H1 (cell line): ENCODE data around the gene PRR23B. TPM values are rescaled to one million over a fixed set of nuclear protein-coding genes. Genes with fewer than 3 reads are reported as not detected.

ENCODE experiments used
- BRCA1 ChIP-seq: IDR thresholded peaks from 2 replicates; pipeline ENCODE4 v1.6.1; 2012; ENCODE audit warnings: low read depth, low read length, improper control_type of control experiment
- CHD7 ChIP-seq: fragments of 300-600 bp; sonication (generic); IDR thresholded peaks from 2 replicates; pipeline ENCODE4 v1.7.1; 2012; ENCODE audit warnings: low read length, moderate library complexity, mild to moderate bottlenecking, inconsistent platforms; ENCODE audit not compliant: insufficient replicate concordance
- CTBP2 ChIP-seq: IDR thresholded peaks from 2 replicates; pipeline ENCODE4 v1.7.0; 2011; ENCODE audit warnings: borderline replicate concordance, mild to moderate bottlenecking, moderate library complexity, mixed read lengths, low read length; ENCODE audit not compliant: insufficient read depth, insufficient read length
- polyA plus RNA-seq, 7 experiments: library from polyadenylated mRNA; depleted of rRNA in 3 of 7; stranded (reverse) in 5 of 7; unstranded in 2 of 7; fragments of >200 nt in 5 of 7; fragments of 200-250 nt in 2 of 7; gene quantifications; 1 replicate in 5 of 7; 2 replicates in 1 of 7; 4 replicates in 1 of 7; pipeline versions ENCODE4 v1.2.1 to v1.2.3, GENCODE V29; 2011 to 2013; ENCODE audit warnings: missing spikeins in 2 of 7, mixed read lengths in 2 of 7
- total RNA-seq: library from RNA; stranded (reverse); fragmentation: NEBNext Ultra II Directional; extraction: Animal tissue kit (Norgen Biotek cat#: 25700); gene quantifications from 2 replicates; pipeline ENCODE4 v1.2.1, GENCODE V29; 2021

Gene PRR23B
- total and polyA plus RNA-seq, 2 of the 8 experiments (the other 6 are each of a cell fraction or from before 2014, with no cell fraction given), result not detected

GRCh38 chr3:138972941-138973340 lies 47.8 kb downstream of the PRR23B start (continued):
- TF ChIP-seq CHD7 (no peak), CTBP2 (no peak), BRCA1 (no peak)
